Neuron (in vitro differentiated cells): ENCODE data around the gene TMEM213.

ENCODE experiments used
- H2AFZ ChIP-seq: one replicate; pipeline ENCODE4 v1.6.1; 2013; ENCODE audit warnings: low read depth, mild to moderate bottlenecking, inconsistent platforms, low read length, moderate library complexity
- H3K27me3 ChIP-seq: one replicate; pipeline ENCODE4 v1.6.1; 2013; ENCODE audit warnings: low read length; ENCODE audit not compliant: insufficient read depth
- H3K36me3 ChIP-seq: one replicate; pipeline ENCODE4 v1.6.1; 2013; ENCODE audit warnings: low read length; ENCODE audit not compliant: insufficient read depth
- H3K4me1 ChIP-seq: one replicate; pipeline ENCODE4 v1.6.1; 2013; ENCODE audit warnings: low read length; ENCODE audit not compliant: insufficient read depth
- H3K4me3 ChIP-seq: 2 replicates; pipeline ENCODE4 v1.5.1; 2013; ENCODE audit warnings: mild to moderate bottlenecking, low read length, moderate library complexity
- H3K9me3 ChIP-seq: one replicate; pipeline ENCODE4 v1.6.1; 2013; ENCODE audit warnings: low read length

The TMEM213 gene

GRCh38 chr7:138834583-138834982 lies 36.8 kb downstream of the TMEM213 start:
- no peak overlapping the region for H2AFZ ChIP-seq
- H3K9me3 ChIP-seq = peaks cover 2% of the 10 kb centered on the region
- H3K4me1 ChIP-seq = no peaks in the 10 kb centered on the region
- peaks cover 46% of the 10 kb centered on the region for H3K36me3 ChIP-seq
- H3K4me3 ChIP-seq = no peak overlapping the region
- no peaks in the 10 kb centered on the region for H3K27me3 ChIP-seq

- Histone ChIP-seq H3K27me3 (no peaks in the 10 kb centered on the region), H3K9me3 (peaks cover 2% of the 10 kb centered on the region), H3K4me1 (no peaks in the 10 kb centered on the region), H2AFZ (no peak overlapping the region), H3K36me3 (peaks cover 48% of the 10 kb centered on the region), H3K4me3 (no peak overlapping the region)
Measured at GRCh38 chr7:138835087-138835486, 37.3 kb downstream of the TMEM213 start.

GRCh38 chr7:138837627-138838026 lies 39.8 kb downstream of the TMEM213 start:
- no peaks in the 10 kb centered on the region for H3K4me1 ChIP-seq
- H2AFZ ChIP-seq = no peak overlapping the region
- peaks cover 59% of the 10 kb centered on the region for H3K36me3 ChIP-seq
- H3K9me3 ChIP-seq = peaks cover 2% of the 10 kb centered on the region
- no peaks in the 10 kb centered on the region for H3K27me3 ChIP-seq
- no peak overlapping the region for H3K4me3 ChIP-seq

- no peak overlapping the region for H2AFZ ChIP-seq
- no peak overlapping the region for H3K4me3 ChIP-seq
- H3K9me3 ChIP-seq = peaks cover 2% of the 10 kb centered on the region
- no peaks in the 10 kb centered on the region for H3K27me3 ChIP-seq
- H3K4me1 ChIP-seq = no peaks in the 10 kb centered on the region
- H3K36me3 ChIP-seq = peaks cover 63% of the 10 kb centered on the region
Measured at GRCh38 chr7:138838166-138838565, 40.4 kb downstream of the TMEM213 start.

- H3K4me3 ChIP-seq = no peak overlapping the region
- no peaks in the 10 kb centered on the region for H3K27me3 ChIP-seq
- no peaks in the 10 kb centered on the region for H3K9me3 ChIP-seq
- no peaks in the 10 kb centered on the region for H3K4me1 ChIP-seq
- peaks cover 62% of the 10 kb centered on the region for H3K36me3 ChIP-seq
- H2AFZ ChIP-seq = no peak overlapping the region
Measured at GRCh38 chr7:138842111-138842510, 44.3 kb downstream of the TMEM213 start.

GRCh38 chr7:138843632-138844580 lies 46.1 kb downstream of the TMEM213 start:
- H3K9me3 ChIP-seq = no peaks in the 10 kb centered on the region
- peaks cover 15% of the 10 kb centered on the region for H3K4me1 ChIP-seq
- H2AFZ ChIP-seq = no peak overlapping the region
- H3K27me3 ChIP-seq = no peaks in the 10 kb centered on the region
- H3K4me3 ChIP-seq = no peak overlapping the region
- peaks cover 49% of the 10 kb centered on the region for H3K36me3 ChIP-seq

GRCh38 chr7:138845711-138846110 lies 47.9 kb downstream of the TMEM213 start:
- H3K4me1 ChIP-seq = peaks cover 15% of the 10 kb centered on the region
- H3K27me3 ChIP-seq = no peaks in the 10 kb centered on the region
- no peak overlapping the region for H3K4me3 ChIP-seq
- H3K36me3 ChIP-seq = peaks cover 53% of the 10 kb centered on the region
- no peak overlapping the region for H2AFZ ChIP-seq
- H3K9me3 ChIP-seq = peaks cover 8% of the 10 kb centered on the region

- Histone ChIP-seq H2AFZ (no peak overlapping the region), H3K4me1 (peaks cover 15% of the 10 kb centered on the region), H3K27me3 (no peaks in the 10 kb centered on the region), H3K9me3 (peaks cover 8% of the 10 kb centered on the region), H3K4me3 (no peak overlapping the region), H3K36me3 (peaks cover 62% of the 10 kb centered on the region)
Measured at GRCh38 chr7:138848056-138848980, 50.5 kb downstream of the TMEM213 start.

- Histone ChIP-seq H3K9me3 (peaks cover 8% of the 10 kb centered on the region), H3K36me3 (peaks cover 55% of the 10 kb centered on the region)
Measured at GRCh38 chr7:138849701-138850100, 51.9 kb downstream of the TMEM213 start.

GRCh38 chr7:138852469-138852868 lies 54.7 kb downstream of the TMEM213 start:
- no peak overlapping the region for H3K4me3 ChIP-seq
- H2AFZ ChIP-seq = no peak overlapping the region
- peaks cover 15% of the 10 kb centered on the region for H3K4me1 ChIP-seq
- H3K36me3 ChIP-seq = peaks cover 65% of the 10 kb centered on the region
- peaks cover 16% of the 10 kb centered on the region for H3K9me3 ChIP-seq
- no peaks in the 10 kb centered on the region for H3K27me3 ChIP-seq

More at GRCh38 chr7:138849701-138850100, 51.9 kb downstream of the TMEM213 start:
- Histone ChIP-seq H3K4me1 (peaks cover 15% of the 10 kb centered on the region), H3K27me3 (no peaks in the 10 kb centered on the region), H3K4me3 (no peak overlapping the region), H2AFZ (no peak overlapping the region)

GRCh38 chr7:138853448-138853847 lies 55.7 kb downstream of the TMEM213 start:
- Histone ChIP-seq H3K4me1 (peaks cover 5% of the 10 kb centered on the region), H3K4me3 (no peak overlapping the region), H3K9me3 (peaks cover 24% of the 10 kb centered on the region), H3K27me3 (no peaks in the 10 kb centered on the region), H3K36me3 (peaks cover 73% of the 10 kb centered on the region), H2AFZ (no peak overlapping the region)

- no peaks in the 10 kb centered on the region for H3K4me1 ChIP-seq
- H3K36me3 ChIP-seq = peaks cover 75% of the 10 kb centered on the region
- no peak overlapping the region for H3K4me3 ChIP-seq
- H3K9me3 ChIP-seq = peaks cover 26% of the 10 kb centered on the region
- no peaks in the 10 kb centered on the region for H3K27me3 ChIP-seq
- no peak overlapping the region for H2AFZ ChIP-seq
Measured at GRCh38 chr7:138854115-138854645, 56.4 kb downstream of the TMEM213 start.

- H3K4me3 ChIP-seq = no peak overlapping the region
- no peaks in the 10 kb centered on the region for H3K4me1 ChIP-seq
- peaks cover 69% of the 10 kb centered on the region for H3K36me3 ChIP-seq
- H3K27me3 ChIP-seq = no peaks in the 10 kb centered on the region
- H3K9me3 ChIP-seq = peaks cover 29% of the 10 kb centered on the region
- no peak overlapping the region for H2AFZ ChIP-seq
Measured at GRCh38 chr7:138857728-138858127, 59.9 kb downstream of the TMEM213 start.
